K562 (cell line): ENCODE measurements around the gene EEF1A1.

Experiments used
- CBFA2T3 ChIP-seq: fragments of 450-650 bp; IDR thresholded peaks from 2 replicates; pipeline ENCODE4 v1.6.1; 2017
- CBX5 ChIP-seq: IDR thresholded peaks from 2 replicates; pipeline ENCODE4 v1.6.1; 2014; ENCODE audit warnings: low read depth, borderline replicate concordance
- HCFC1 ChIP-seq: IDR thresholded peaks from 2 replicates; pipeline ENCODE4 v1.6.1; 2012; ENCODE audit warnings: low read depth, low read length, improper control_type of control experiment
- JUND ChIP-seq, 2 experiments: IDR thresholded peaks; 2 replicates in 1 of 2; 3 replicates in 1 of 2; pipeline ENCODE4 v1.6.1; 2011; ENCODE audit warnings: borderline replicate concordance in 2 of 2, low read depth in 2 of 2, low read length in 2 of 2, improper control_type of control experiment in 1 of 2, missing biosample characterization in 1 of 2, missing genetic modification characterization in 1 of 2, missing genetic modification reagents in 1 of 2
- NR1H2 ChIP-seq: sonication (generic); formaldehyde crosslinking; IDR thresholded peaks from 2 replicates; pipeline ENCODE4 v1.4.0; 2020; ENCODE audit warnings: mild to moderate bottlenecking, missing genetic modification reagents
- POLR2A ChIP-seq: fragments of 450-650 bp; conservative IDR thresholded peaks from 2 replicates; pipeline ENCODE4 v1.6.1; 2016
- POLR2AphosphoS5 ChIP-seq: IDR thresholded peaks from 2 replicates; pipeline ENCODE4 v1.6.1; 2011; ENCODE audit warnings: mild to moderate bottlenecking, low read depth, low read length, moderate library complexity; ENCODE audit not compliant: control insufficient read depth, insufficient read depth
- RAD21 ChIP-seq, 2 experiments: fragments of 250-450 bp in 1 of 2; fragments of 450-650 bp in 1 of 2; sonication (Bioruptor Pico) in 1 of 2; formaldehyde crosslinking in 1 of 2; IDR thresholded peaks in 1 of 2; conservative IDR thresholded peaks in 1 of 2; 2 replicates each; pipeline versions ENCODE4 v1.4.0 to v1.8.0; 2020 to 2022; ENCODE audit warnings: mild to moderate bottlenecking in 2 of 2, moderate library complexity in 1 of 2
- SAFB2 ChIP-seq: fragments of 200-400 bp; formaldehyde crosslinking; IDR thresholded peaks from 2 replicates; pipeline ENCODE4 v1.6.1; 2018; ENCODE audit warnings: borderline replicate concordance, low read length, low read depth, moderate library complexity; ENCODE audit not compliant: severe bottlenecking
- SETDB1 ChIP-seq: IDR thresholded peaks from one replicate; pipeline ENCODE4 v1.6.1; 2012; ENCODE audit warnings: low read length, control low read depth, inconsistent platforms
- SRF ChIP-seq, 2 experiments: fragments of 250-450, 450-650 bp in 1 of 2; sonication (Bioruptor Pico) in 1 of 2; sonication (generic) in 1 of 2; formaldehyde crosslinking; IDR thresholded peaks; 2 replicates each; pipeline versions ENCODE4 v1.5.0 to v1.5.1; 2020 to 2022; ENCODE audit warnings: mild to moderate bottlenecking in 1 of 2, missing genetic modification reagents in 1 of 2
- TF ChIP-seq, protein P1 (sequence below): fragments of 250-450 bp; sonication (Bioruptor Pico); IDR thresholded peaks from 2 replicates; pipeline ENCODE4 v1.5.0; 2020; ENCODE audit warnings: mild to moderate bottlenecking, borderline replicate concordance
- TF ChIP-seq, protein P2 (sequence below), 3 experiments: IDR thresholded peaks in 2 of 3; conservative IDR thresholded peaks in 1 of 3; 2 replicates each; pipeline ENCODE4 v1.5.1; 2011 to 2012; ENCODE audit warnings: low read length in 3 of 3, mild to moderate bottlenecking in 3 of 3, control low read depth in 2 of 3, improper control_type of control experiment in 1 of 3, inconsistent platforms in 1 of 3, low read depth in 1 of 3, mixed read lengths in 1 of 3, moderate library complexity in 1 of 3; ENCODE audit not compliant: insufficient read depth in 2 of 3

DNA sequence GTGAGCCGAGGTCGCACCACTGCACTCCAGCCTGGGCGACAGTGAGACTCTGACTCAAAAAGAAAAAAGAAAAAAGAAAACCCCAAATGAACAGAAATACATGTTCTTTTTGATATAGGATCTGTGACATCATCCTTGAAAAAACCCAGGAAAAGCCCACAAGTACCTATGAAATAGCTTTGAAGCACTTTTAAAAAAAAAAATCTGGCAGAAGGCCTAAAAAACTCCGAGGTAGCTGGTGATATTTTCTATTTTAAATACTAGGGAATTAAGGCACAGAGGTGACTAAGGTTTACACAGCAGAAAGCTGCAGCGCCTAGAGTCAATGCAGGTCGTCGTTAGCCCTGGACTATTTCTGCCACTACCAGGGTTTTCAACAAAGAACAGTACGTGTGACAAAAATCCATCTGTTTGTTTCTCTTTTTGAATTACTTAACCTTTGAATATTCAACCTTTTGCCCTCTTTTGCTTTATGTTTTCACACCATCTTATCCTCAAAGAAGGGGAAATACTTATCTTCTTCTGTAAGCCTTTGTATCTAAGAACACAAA lies 39.4 kb upstream of the EEF1A1 start:
- TF ChIP-seq NR1H2 (CRISPR knock-in tag) (no peak), SAFB2 (no peak), CBX5 (no peak), POLR2A (no peak), POLR2AphosphoS5 (no peak), RAD21 (CRISPR knock-in tag; conservative IDR thresholded peaks at IDR 0.05 in 1 of 2, IDR thresholded peaks at IDR 0.05 in 1 of 2) (no peak), HCFC1 (no peak), JUND (IDR thresholded peaks at IDR 0.05; ENCODE audit: borderline replicate concordance, low read depth, low read length) (no peak), JUND (tag; IDR thresholded peaks at IDR 0.05; ENCODE audit: borderline replicate concordance, low read depth, low read length) (no peak), SETDB1 (no peak), CBFA2T3 (no peak), SRF (CRISPR knock-in tag; IDR thresholded peaks at IDR 0.05) (no peak)
- TF ChIP-seq, protein P1, sequence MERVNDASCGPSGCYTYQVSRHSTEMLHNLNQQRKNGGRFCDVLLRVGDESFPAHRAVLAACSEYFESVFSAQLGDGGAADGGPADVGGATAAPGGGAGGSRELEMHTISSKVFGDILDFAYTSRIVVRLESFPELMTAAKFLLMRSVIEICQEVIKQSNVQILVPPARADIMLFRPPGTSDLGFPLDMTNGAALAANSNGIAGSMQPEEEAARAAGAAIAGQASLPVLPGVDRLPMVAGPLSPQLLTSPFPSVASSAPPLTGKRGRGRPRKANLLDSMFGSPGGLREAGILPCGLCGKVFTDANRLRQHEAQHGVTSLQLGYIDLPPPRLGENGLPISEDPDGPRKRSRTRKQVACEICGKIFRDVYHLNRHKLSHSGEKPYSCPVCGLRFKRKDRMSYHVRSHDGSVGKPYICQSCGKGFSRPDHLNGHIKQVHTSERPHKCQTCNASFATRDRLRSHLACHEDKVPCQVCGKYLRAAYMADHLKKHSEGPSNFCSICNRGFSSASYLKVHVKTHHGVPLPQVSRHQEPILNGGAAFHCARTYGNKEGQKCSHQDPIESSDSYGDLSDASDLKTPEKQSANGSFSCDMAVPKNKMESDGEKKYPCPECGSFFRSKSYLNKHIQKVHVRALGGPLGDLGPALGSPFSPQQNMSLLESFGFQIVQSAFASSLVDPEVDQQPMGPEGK (CRISPR knock-in tag) = no peak
- TF ChIP-seq, protein P2, sequence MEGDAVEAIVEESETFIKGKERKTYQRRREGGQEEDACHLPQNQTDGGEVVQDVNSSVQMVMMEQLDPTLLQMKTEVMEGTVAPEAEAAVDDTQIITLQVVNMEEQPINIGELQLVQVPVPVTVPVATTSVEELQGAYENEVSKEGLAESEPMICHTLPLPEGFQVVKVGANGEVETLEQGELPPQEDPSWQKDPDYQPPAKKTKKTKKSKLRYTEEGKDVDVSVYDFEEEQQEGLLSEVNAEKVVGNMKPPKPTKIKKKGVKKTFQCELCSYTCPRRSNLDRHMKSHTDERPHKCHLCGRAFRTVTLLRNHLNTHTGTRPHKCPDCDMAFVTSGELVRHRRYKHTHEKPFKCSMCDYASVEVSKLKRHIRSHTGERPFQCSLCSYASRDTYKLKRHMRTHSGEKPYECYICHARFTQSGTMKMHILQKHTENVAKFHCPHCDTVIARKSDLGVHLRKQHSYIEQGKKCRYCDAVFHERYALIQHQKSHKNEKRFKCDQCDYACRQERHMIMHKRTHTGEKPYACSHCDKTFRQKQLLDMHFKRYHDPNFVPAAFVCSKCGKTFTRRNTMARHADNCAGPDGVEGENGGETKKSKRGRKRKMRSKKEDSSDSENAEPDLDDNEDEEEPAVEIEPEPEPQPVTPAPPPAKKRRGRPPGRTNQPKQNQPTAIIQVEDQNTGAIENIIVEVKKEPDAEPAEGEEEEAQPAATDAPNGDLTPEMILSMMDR (IDR thresholded peaks at IDR 0.05 in 2 of 3, conservative IDR thresholded peaks at IDR 0.05 in 1 of 3; ENCODE audit: insufficient read depth in 2 of 3, low read depth in 1 of 3, low read length in 3 of 3) = no peak
